HG03045 (cell line): ENCODE data around the gene TRMT61A.
A peak's percentile ranks its signal among the peaks of the same experiment; 100 is the strongest.

ENCODE experiments used
- ATAC-seq: cut with Tn5 transposase; IDR thresholded peaks from one replicate; pipeline ENCODE4 v1.9.1; 2021; ENCODE audit warnings: mild to moderate bottlenecking, moderate library complexity; ENCODE audit not compliant: unreplicated experiment

TRMT61A gene

DNA sequence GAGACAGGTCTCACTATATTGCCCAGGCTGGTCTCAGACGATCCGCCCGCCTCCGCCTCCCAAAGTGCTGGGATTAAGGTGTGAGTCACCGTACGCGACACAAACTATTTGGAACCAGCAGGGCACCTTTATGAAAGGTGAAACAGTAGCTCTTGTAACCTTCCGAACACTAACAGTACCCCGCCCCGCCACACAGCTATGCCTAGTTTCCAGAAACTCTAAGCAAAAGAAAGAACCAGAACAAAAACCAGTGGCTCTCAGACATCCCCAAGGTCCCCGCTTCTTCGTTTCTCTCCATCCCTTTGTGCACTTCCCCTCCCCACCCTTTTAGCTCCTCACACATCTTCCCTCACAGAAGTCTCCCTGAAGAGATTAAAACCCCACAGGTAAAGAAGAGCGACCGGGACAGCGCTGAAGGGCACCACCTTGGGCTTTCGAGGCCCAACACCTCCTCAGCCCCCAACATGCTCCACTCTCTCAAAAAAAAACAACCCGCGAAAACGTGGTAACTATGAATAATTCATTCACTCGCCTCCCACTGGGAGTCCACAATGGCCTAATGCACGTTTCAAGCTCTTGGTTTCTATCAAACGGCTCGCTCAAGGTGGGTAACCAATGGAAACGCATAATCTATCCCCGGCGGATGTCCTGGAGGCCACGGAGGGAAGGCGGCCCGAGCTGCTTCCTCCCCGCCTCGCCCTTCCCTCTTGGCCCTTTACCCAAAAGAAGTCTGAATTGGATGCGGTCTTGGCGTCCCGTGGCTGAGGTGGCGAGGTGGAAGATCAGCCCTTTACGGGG, 32.6 kb downstream of the TRMT61A start:
- peak; percentile 23 for ATAC-seq

DNA sequence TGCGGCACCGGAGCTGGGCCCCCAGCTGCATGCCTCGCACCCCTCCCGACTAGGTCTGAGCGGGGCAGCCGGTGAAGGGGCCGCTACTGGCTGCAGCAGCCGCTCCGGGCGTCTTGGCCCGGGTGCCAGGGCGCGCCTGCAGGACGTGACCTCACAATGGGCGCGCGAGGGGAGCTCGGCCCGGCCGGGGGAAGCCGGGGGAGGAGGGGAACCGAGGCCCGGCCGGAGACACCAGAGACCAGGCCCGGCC, 33.1 kb downstream of the TRMT61A start:
- ATAC-seq, result no peak

DNA sequence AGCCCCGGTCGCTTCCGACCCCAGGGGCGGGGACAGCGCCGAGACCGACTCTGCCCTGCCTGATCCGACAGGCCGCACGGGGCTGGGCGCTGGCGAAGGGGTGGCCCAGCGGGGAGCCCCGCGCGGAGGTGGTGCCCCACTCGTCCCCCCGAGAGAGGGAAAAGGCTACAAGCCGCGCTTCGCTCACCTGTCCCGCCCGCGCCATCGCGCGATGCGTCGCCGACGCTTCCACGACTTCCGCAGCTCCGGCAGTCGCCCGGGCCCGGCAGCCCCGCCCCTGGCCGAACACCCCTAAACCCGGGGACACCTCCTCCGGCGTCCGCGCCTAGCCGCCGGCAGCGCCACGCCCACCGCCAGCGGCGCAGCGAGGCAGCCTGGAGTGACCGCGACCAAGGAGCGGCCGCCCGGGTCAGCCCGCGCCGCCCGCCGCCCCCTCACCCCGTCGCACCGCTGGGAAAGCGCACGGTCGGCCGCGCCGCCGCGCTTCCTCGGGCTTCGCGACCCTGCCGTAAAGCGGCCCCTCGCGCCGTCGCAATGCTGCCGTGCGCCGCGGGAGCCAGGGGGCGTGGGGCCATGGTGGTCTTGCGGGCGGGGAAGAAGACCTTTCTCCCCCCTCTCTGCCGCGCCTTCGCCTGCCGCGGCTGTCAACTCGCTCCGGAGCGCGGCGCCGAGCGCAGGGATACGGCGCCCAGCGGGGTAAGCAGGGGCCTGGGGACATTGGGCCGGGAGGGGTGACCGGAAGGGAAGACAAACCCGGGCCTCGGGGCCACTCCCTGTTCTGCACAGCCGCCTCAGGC, 33.6 kb downstream of the TRMT61A start, which contains the start of the genes BAG5 and COA8:
TSS of gene BAG5 (minus strand) at position 229 of the 797 bp plus-strand sequence. CDS start 1,493 bp downstream, outside the sequence.
TSS of gene COA8 (plus strand) at position 532 of the 797 bp plus-strand sequence. CDS start at position 574, 42 bp downstream.
- ATAC-seq, result peak; percentile 68

DNA sequence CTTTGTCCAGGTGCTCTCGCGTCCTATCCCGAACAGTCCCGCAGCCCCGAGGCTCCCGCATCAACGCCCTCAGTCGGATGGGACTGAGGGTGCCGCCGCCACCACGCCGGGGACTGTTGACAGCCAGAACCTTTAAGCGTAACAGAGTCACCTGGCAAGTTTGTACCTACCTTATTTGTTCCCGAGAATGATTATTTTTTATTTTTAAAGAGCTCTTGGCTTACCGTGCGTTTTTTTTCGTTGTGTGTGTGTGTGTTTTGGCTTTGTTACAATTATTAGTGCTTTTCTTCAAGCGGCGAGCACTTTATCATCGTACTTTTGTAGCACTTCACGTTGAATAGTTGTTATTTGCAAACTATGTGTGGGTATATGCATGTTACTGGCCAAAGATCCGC, 34.2 kb downstream of the TRMT61A start:
- ATAC-seq, result no peak

DNA sequence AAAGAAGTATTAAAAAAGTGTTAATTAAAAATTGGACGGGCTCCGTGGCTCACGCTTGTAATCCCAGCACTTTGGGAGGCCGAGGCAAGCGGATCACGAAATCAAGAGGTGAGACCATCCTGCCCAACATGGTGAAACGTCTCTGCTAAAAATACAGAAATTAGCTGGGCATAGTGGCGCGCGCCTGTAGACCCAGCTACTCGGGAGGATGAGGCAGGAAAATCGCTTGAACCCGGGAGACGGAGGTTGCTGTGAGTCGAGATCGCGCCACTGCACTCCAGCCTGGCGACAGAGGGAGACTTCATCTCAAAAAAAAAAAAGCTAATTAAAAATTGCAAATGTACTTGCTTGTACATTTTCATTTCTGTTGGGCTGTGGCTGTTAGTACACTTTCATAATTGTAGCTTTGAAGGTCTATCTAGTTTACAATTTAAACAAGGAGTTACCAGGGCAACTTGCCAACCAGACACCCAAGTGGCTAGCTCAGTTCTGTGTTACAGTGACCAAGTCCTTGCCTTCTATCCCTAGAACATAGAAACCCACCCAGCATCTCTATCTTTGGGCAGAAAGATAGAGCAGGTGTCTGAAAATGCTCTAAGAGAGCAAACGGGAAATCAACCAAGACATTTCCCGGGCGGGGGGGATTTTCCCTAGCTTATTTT, 35.0 kb downstream of the TRMT61A start:
- no peak for ATAC-seq

DNA sequence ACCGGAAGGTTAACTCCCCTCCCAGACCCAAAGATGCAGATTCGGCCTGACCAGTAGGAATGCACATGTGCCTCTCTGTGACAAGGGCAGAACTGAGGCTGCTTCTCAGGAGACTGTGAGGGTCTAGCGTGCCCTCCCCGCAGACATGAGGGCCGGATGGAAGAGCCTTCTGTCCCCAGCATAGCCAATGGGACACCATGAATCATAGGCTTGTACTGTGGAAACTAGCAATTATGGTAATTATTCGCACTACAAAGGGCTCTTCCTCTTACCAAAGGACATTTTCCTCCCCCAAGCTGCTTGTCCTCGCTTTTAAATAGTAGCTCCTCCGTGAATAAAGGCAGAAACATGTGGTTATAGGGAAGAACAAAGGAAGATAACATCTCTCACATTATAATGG, 40.0 kb downstream of the TRMT61A start:
- ATAC-seq, result no peak

DNA sequence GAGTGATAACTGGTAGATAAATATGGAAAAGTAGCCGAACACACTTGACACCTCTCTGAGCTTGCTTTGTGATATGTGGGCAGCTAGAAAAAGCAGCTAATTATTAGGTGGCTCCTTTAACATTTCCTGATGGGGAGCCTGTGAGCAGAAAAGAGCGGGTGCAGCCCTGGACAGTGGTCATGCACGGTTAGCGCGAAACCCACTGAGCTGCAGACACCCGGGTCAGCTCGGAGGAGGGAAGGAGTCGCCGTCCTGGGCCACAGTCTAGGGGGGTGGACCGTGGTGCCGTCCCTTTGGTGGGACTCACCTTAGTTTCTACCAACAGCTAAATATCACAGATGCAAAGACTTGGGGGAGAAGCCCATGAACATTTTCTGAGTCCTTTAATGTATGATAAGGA, 40.4 kb downstream of the TRMT61A start:
- ATAC-seq, result no peak

DNA sequence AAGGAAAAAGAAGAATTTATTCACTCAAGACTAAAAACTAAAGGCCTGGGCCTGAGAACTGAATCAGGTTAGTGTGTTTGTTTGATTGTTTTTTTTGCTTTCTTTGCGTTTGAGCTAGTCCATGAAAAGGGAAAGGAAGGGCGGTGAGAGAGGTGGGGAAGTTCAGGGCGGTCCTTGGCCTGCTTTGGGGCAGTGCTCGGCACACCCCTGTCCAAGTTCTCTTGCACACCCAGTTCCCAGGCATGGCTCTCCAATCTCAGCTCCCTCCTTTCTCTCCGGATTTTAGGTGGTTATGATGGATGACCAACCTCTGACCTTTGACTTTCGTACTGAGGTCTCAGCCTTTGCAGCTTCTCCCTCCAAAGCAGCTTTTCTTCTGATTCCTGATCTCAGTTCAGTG, 45.1 kb downstream of the TRMT61A start:
- ATAC-seq, result no peak

DNA sequence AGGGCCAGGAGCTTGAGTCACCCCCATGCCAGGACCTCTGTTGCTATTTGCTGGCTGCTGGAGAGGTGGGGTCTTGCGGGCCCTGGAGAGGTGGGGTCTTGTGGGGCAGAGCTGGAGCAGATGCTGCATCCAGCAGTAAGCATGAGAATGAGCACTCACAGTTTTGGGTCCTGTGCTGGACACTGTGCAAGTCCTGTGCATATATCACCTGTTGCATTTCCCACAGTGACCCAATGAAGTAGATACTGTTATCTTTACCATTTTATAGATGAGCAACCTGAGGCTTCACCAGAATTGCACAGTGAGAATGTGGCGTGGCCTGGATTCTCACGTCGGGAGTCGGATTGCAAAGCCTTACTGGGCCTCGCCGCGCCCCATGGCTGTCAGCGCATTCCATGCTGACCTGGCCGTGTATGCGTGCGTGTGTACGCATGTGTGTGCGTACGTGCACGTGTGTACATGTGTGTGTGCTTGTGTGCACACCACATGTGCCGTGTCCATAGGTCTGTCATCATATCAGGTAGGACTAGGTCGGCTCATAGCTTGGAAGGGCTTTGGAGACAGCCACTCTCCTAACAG, 45.8 kb downstream of the TRMT61A start:
- ATAC-seq, result no peak

DNA sequence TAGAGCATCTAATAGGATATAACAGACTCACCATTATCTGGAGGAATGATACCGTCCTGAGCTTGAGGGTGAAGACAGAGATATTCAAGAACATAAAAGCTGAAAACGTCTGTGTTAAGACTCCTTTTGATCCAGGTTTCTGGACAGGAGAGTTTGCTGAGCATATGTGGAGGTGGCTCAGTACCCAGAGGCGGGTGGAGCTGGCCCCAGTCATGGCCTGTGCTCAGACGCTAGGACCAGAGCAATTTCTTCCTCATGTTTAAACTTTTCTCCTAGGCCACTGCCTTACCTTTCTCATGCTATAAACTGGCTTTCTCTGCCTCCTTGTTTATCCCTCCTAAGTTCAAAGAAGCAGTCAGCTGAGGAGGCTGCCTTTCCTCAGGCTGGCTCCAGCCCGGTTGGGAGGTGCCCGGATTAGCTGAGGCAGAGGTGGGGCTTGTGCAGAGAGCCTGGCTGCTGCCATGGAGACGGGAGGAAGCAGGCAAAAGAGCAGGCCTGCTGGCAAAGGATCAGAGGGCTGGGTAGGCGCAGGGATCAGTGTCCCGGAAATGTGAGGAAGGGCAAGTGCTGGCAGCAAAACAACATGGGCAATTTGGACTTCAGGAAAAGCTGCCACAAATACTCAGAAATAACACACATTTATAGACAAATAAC, 47.5 kb downstream of the TRMT61A start:
- no peak for ATAC-seq

DNA sequence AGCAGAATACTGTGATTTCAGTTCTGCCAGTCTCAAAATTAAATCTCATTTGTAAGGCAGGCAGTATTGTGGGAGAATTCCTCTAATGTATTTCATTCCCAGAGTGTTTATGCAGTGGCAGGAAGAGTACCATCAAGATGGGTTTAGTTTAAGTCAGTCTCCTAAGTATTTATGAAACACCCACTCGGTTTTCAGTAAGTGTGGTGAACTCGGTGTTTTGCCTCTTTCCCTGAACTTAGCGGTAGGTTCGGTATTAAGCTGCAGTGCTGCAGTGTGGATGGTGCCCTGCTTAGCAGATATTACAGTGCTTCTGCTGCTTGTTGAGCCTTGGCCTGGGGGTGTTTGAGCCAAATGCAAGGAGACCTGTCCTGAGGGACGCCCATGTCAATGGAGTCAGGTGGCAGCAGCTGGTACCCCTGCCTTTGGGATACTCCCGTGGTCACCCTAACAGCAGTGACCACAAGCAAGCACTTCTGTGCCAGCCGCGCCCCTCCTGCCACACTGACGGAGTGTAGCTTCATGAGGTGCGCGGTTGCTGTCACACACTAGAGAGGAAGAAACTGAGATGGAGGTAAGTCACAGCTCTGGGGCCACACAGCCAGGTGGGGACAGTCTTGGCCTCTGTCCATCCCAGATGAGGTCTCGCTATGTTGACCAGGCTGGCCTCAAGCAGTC, 49.5 kb downstream of the TRMT61A start:
- no peak for ATAC-seq

DNA sequence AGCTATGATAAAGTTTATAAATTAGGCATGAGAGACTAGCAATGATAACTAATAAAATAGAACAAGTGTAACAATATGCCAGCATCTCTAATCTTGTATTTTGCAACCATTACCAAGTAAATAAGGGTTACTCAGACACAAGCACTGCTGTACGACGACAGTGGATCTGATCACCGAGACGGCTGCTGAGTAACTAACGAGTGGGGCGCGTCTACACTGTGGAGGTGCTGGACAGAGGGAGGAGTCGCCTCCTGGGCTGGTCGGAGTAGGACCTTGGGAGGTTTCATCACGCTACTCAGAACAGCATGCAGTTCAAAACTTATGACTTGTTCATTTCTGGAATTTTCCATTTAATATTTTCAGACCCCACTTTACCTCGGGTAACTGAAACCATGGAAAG, 52.2 kb downstream of the TRMT61A start:
- no peak for ATAC-seq

DNA sequence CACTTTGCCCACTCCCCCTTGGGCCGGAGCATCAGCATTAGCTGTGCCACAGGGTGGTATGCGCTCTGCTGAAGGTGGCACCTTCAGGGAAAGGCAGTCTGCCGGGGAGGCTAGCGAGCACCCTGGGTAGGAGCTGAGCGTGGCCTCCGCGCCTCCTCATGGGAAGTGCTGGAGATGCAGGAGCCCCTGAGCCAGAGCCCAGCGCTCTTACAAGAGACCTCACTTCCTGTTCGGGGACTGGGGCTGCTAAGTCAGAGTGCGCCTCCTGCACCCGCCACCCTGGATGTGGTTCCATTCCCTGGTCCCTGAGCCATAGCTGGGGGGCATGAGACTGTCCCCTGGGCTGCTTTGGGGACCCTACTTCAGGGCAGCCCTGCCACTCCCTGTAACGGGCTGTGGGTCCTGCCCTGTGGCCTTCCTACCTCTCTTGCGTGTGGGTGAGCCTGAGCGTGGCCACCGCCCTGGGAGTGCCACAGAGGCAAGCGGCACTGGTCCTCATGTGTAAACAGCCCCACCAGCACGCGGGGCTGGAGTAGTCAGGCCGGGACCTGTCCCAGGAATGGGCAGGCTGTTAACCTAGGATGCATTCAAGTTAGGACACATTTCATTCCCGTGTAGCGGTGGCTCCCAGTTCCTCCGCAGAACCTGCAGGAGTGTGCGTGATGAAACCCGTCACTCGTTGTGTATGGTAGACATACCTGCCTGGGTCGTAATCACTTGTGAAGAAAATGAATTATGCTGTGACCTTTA, 53.1 kb downstream of the TRMT61A start:
- no peak for ATAC-seq

DNA sequence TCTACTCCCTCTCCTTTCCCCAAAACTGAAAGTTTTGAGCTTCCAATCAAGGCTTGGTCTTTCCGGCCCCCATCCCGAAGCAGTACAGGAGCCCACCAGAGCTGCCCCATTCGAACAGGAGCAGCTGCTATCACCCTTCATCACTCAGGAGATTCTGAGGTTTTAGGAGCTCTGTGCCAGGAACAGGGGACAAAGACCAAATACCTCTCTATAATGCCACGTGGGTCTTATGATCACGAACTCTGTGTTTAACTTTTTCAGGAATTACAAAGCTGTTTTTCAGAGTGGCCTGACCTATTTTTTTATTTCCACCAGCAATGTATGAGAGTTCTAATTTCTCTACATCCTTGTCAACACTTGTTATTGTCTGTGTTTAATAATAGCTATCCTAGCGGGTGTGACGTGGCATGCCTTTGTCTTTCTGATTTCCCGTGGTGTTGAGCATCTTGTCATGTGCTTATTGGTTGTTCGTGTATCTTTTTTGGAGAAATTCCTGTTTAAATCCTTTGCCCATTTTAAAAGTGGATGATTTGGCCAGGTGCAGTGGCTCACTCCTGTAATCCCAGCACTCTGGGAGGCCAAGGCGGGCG, 55.4 kb downstream of the TRMT61A start:
- ATAC-seq, result no peak
